Naive B cell (primary cell): ENCODE data around the gene KCNJ4. TPM values are rescaled to one million over a fixed set of nuclear protein-coding genes. Genes with fewer than 3 reads are reported as not detected.
A peak's percentile ranks its signal among the peaks of the same experiment; 100 is the strongest.

Experiments used
- ATAC-seq, 2 donors: fragments of 150-1000 bp; cut with Tn5 transposase; 2 replicates each; pipeline ENCODE4 v1.10.0; 2021; ENCODE audit warnings: low read depth in 2 of 2, mild to moderate bottlenecking in 2 of 2, moderate library complexity in 2 of 2
- DNase-seq: peaks from one replicate; pipeline ENCODE4 v3.0.0; 2022
- H3K27ac Mint-ChIP-seq, 6 donors: one replicate each; pipeline ENCODE4 v1.8.0; 2020 to 2022; ENCODE audit warnings: mild to moderate bottlenecking in 6 of 6, mixed read lengths in 6 of 6, moderate library complexity in 5 of 6, inconsistent platforms in 2 of 6
- H3K27me3 Mint-ChIP-seq, 3 donors: one replicate each; pipeline ENCODE4 v1.8.0; 2021 to 2022; ENCODE audit warnings: mixed read lengths in 3 of 3, mild to moderate bottlenecking in 1 of 3
- H3K36me3 Mint-ChIP-seq, 2 donors: one replicate each; pipeline ENCODE4 v1.8.0; 2020 to 2022; ENCODE audit warnings: mixed read lengths in 2 of 2, inconsistent platforms in 1 of 2, mild to moderate bottlenecking in 1 of 2
- H3K4me1 Mint-ChIP-seq, 3 donors: one replicate each; pipeline ENCODE4 v1.8.0; 2020 to 2022; ENCODE audit warnings: mixed read lengths in 3 of 3, inconsistent platforms in 1 of 3, mild to moderate bottlenecking in 1 of 3, moderate library complexity in 1 of 3
- H3K4me3 Mint-ChIP-seq, 8 donors: one replicate each; pipeline ENCODE4 v1.8.0; 2020 to 2022; ENCODE audit warnings: mild to moderate bottlenecking in 8 of 8, mixed read lengths in 8 of 8, moderate library complexity in 8 of 8, inconsistent platforms in 2 of 8
- H3K9me3 Mint-ChIP-seq, 7 donors: one replicate each; pipeline ENCODE4 v1.8.0; 2020 to 2022; ENCODE audit warnings: mixed read lengths in 7 of 7, mild to moderate bottlenecking in 5 of 7, inconsistent platforms in 2 of 7, moderate library complexity in 1 of 7
- polyA plus RNA-seq, 6 donors: library from polyadenylated mRNA; unstranded; fragments of 300-500 nt; fragmentation: Illumina TruSeq; gene quantifications; one replicate each; pipeline ENCODE4 v1.2.3, GENCODE V29; 2021; ENCODE audit warnings: low read depth in 6 of 6

Gene KCNJ4
- polyA plus RNA-seq, 6 donors from 2014 or later, result not detected

GRCh38 chr22:38455530-38456271 is 702 bp upstream of the KCNJ4 start:
- Mint-ChIP-seq H3K4me1 (peaks cover 15 to 23% (median 21%) of the 10 kb centered on the region in 3 donors), H3K9me3 (no peaks in the 10 kb centered on the region), H3K36me3 (peaks cover 0 to 10% of the 10 kb centered on the region in 2 donors), H3K27ac (peak overlapping the region in 1 of 6 donors; percentile 61), H3K27me3 (peaks cover 58 to 84% (median 81%) of the 10 kb centered on the region in 3 donors), H3K4me3 (peak overlapping the region; percentile 20 to 89 (median 78))
- ATAC-seq (no peak), DNase-seq (no peak)

GRCh38 chr22:38454353-38455075 is 485 bp downstream of the KCNJ4 start:
- Mint-ChIP-seq H3K36me3 (peaks cover 0 to 10% of the 10 kb centered on the region in 2 donors), H3K27me3 (peaks cover 63 to 88% (median 86%) of the 10 kb centered on the region in 3 donors), H3K4me1 (peaks cover 15 to 20% (median 18%) of the 10 kb centered on the region in 3 donors), H3K27ac (peak overlapping the region in 5 of 6 donors; percentile 11 to 88 (median 85)), H3K4me3 (peak overlapping the region; percentile 67 to 93 (median 86)), H3K9me3 (peaks cover 0 to 2% (median 0%) of the 10 kb centered on the region in 7 donors)
- peak; percentile 38 for DNase-seq
- ATAC-seq, result peak; percentile 66 to 72

DNA sequence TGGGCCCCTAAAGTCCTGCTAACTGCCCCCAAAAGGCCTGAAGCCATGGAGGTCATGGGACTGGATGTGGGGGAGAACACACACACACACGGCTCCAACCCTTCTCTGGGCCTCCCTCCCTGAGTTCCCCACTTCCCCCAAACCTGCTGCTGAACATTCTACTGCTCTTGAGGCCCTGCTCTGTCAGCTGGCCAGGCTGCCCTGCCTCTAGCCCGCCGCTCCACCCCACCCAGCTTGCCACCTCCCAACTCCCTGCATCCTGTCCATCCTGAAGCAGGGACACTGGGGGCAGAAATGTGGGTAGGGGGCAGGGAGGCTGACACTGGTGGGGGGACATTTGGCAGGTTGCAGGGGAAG is 1.0 kb downstream of the KCNJ4 start:
- Mint-ChIP-seq H3K4me3 (peak overlapping the region in 7 of 8 donors; percentile 36 to 93 (median 80)), H3K4me1 (peaks cover 15 to 20% (median 18%) of the 10 kb centered on the region in 3 donors), H3K36me3 (peaks cover 0 to 10% of the 10 kb centered on the region in 2 donors), H3K27ac (peak overlapping the region in 2 of 6 donors; percentile 79 to 85), H3K9me3 (peaks cover 0 to 2% (median 0%) of the 10 kb centered on the region in 7 donors), H3K27me3 (peaks cover 59 to 86% (median 83%) of the 10 kb centered on the region in 3 donors)
- no peak for DNase-seq
- ATAC-seq, result no peak

DNA sequence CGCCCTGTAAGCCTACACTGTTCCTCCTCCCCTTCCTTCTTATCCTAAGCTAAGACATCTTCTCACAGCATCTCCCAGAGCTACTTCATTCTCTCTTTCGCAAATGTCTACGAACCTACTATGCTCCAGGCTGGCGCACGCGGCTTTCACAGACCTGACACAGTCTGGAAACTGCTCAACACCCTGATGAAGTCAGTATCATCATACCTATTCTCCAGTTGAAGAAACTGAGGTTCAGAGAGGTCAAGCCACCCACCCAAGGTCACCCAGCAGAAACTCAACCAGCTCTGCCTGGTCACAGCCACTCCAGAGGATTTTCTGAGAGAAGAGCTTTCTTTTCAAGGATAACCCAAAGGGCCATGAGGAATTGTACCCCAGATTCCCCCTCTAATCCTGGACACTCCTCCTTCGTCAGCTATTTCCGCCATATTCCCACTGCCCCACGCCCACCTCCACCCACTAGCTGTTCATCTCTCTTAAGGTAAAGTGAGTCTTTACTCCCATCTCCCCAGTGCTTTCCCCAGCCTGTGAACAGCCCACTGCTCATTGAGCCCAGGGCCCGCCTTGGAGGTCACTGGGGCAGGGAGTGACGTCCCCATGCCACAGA is 1.8 kb downstream of the KCNJ4 start:
- H3K9me3 Mint-ChIP-seq, result peaks cover 0 to 2% (median 0%) of the 10 kb centered on the region in 7 donors
- peaks cover 53 to 86% (median 75%) of the 10 kb centered on the region in 3 donors for H3K27me3 Mint-ChIP-seq
- H3K27ac Mint-ChIP-seq, result no peak overlapping the region
- ATAC-seq, result no peak
- peaks cover 15 to 20% (median 18%) of the 10 kb centered on the region in 3 donors for H3K4me1 Mint-ChIP-seq
- peaks cover 0 to 10% of the 10 kb centered on the region in 2 donors for H3K36me3 Mint-ChIP-seq
- DNase-seq, result no peak
- peak overlapping the region in 4 of 8 donors; percentile 35 to 88 (median 53) for H3K4me3 Mint-ChIP-seq

DNA sequence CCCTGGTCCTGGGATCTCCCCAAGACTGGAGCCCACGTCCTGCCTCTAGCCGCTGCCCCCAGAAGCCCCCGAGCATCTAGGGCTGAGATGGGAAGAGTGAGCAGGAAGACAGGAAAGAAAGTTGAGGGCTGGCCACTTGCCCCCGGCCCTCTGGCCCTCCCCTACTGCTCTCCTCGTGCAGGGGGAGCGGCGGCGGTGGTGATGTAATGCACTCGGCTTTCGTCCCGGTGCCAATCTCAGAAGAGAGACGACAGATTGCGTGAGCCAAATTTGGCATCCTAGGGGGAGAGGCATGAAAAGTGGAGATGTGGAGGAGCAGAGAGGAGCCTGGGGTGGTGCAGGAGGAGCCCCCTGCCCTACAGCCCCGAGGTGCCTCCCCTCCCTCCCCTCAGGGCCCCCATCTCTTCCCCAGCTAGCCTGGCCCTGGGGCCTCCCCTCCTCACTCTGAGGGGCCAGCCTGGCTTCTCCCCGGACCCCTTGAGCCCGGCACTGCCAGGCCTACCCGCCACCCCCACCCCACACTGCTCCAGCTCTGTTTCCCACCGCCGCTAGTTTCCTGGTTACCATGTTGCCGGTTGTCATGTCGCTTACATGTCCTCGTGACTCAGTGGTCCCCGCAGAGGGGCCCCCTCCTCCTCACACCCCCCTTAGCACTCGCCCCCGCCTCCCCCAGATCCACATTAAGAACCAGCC is 2.5 kb downstream of the KCNJ4 start:
- Mint-ChIP-seq H3K27ac (peak overlapping the region in 1 of 6 donors; percentile 60), H3K4me1 (peaks cover 10 to 20% (median 18%) of the 10 kb centered on the region in 3 donors), H3K9me3 (peaks cover 0 to 2% (median 0%) of the 10 kb centered on the region in 7 donors), H3K36me3 (peaks cover 0 to 10% of the 10 kb centered on the region in 2 donors), H3K4me3 (peak overlapping the region in 4 of 8 donors; percentile 4 to 82 (median 58)), H3K27me3 (peaks cover 47 to 84% (median 68%) of the 10 kb centered on the region in 3 donors)
- DNase-seq, result no peak
- ATAC-seq, result no peak

DNA sequence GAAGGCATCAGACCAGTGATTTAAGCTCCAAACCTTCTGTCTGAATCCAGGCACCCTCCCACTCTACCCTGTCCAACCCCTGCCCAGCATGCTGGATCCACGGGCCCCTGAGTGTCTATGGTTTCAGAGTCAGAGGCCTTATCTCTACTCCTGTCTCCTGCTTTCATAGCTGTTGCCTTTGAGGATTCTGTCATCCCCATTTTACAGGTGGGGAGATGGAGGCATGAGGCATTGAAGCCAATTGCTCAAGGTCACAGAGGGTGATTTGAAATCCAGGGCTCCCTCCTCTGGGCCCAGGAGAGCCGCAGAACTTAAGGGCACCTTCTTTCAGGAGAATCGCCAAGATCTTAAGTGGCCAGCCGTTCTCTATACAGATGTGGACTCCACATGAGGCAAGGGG is 3.1 kb downstream of the KCNJ4 start:
- peaks cover 40 to 83% (median 61%) of the 10 kb centered on the region in 3 donors for H3K27me3 Mint-ChIP-seq
- no peak overlapping the region for H3K4me3 Mint-ChIP-seq
- DNase-seq (no peak), ATAC-seq (no peak)
- H3K36me3 Mint-ChIP-seq, result peaks cover 0 to 10% of the 10 kb centered on the region in 2 donors
- H3K27ac Mint-ChIP-seq, result no peak overlapping the region
- H3K9me3 Mint-ChIP-seq, result peaks cover 0 to 2% (median 0%) of the 10 kb centered on the region in 7 donors
- H3K4me1 Mint-ChIP-seq, result peaks cover 9 to 15% (median 14%) of the 10 kb centered on the region in 3 donors

- Mint-ChIP-seq H3K4me1 (peaks cover 9 to 11% (median 10%) of the 10 kb centered on the region in 3 donors), H3K27ac (peak overlapping the region in 1 of 6 donors; percentile 34), H3K27me3 (peaks cover 36 to 83% (median 57%) of the 10 kb centered on the region in 3 donors), H3K4me3 (no peak overlapping the region), H3K36me3 (peaks cover 0 to 10% of the 10 kb centered on the region in 2 donors), H3K9me3 (peaks cover 0 to 2% (median 0%) of the 10 kb centered on the region in 7 donors)
- DNase-seq (no peak), ATAC-seq (no peak)
These were observed 3.6 kb downstream of the KCNJ4 start for GRCh38 chr22:38451404-38451803.

- Mint-ChIP-seq H3K4me1 (peaks cover 8 to 9% (median 9%) of the 10 kb centered on the region in 3 donors), H3K27ac (peak overlapping the region in 1 of 6 donors; percentile 41), H3K9me3 (peaks cover 0 to 2% (median 0%) of the 10 kb centered on the region in 7 donors)
These were observed 4.7 kb downstream of the KCNJ4 start for GRCh38 chr22:38450234-38450797.

DNA sequence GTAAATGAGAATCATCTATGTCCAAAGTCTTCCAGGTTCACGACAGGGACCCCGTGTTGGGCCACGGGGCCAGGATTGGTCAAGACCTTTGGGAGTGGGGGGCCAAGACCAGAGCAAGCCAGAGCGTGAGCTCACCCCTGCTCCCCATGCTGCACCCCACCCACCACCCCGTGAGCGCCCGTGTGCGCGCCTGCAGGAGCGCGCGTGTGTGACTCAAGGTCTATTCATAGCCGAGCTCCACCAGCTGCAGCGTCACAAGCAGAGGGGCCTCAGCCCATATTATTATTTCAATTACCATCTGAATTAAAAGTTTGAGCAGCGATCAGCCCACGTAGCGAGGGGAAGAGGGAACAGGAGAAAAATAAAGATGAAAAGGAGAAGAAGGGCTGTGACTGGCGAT is 5.2 kb downstream of the KCNJ4 start:
- Mint-ChIP-seq H3K4me3 (no peak overlapping the region), H3K36me3 (peaks cover 0 to 10% of the 10 kb centered on the region in 2 donors), H3K4me1 (peaks cover 8 to 9% (median 9%) of the 10 kb centered on the region in 3 donors), H3K27me3 (peaks cover 37 to 91% (median 59%) of the 10 kb centered on the region in 3 donors), H3K27ac (peak overlapping the region in 1 of 6 donors; percentile 49), H3K9me3 (peaks cover 0 to 2% (median 0%) of the 10 kb centered on the region in 7 donors)
- ATAC-seq, result no peak
- no peak for DNase-seq

More at GRCh38 chr22:38450234-38450797, 4.7 kb downstream of the KCNJ4 start:
- Mint-ChIP-seq H3K4me3 (peak overlapping the region in 1 of 8 donors; percentile 6), H3K27me3 (peaks cover 33 to 86% (median 53%) of the 10 kb centered on the region in 3 donors), H3K36me3 (peaks cover 0 to 10% of the 10 kb centered on the region in 2 donors)
- ATAC-seq, result no peak
- DNase-seq, result no peak

DNA sequence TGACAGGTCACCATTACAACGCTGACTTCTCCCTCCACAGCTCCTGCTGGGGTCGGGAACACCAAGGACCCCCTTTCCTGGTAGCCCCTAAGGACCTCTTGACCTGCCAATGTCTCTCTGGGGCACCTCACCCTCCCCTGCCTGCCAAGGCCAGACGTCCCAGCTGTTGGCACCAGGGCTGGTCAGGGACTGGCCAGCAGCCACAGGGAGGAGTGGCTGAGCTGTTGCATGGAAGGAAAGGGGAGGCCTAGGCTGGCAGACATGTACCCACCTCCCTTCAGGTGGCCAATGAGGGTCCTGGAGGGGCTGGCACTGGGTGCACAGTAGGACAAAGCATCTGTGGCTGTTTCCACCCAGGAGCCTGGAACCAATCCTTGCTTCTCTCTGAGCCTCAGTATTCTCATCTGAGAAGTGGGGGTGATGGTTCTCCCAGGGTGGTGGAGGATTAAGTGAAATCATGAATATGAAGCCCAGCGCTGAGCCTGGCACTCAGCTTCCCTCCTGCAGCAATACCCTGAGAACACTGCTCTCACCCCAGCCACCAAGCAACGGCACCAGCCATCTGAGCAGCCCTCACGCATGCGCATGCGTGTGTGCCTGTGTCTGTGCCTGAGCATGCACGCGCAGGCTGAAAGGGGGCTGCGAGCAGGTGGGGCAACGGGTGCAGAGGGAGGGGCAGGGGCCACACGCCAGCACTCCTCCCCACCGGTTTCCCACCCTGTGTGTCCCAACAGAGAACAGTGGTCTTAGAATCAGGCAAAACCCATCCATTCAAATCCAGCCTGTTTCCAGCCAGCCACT is 5.9 kb downstream of the KCNJ4 start:
- Mint-ChIP-seq H3K9me3 (peaks cover 0 to 2% (median 0%) of the 10 kb centered on the region in 7 donors), H3K27me3 (peaks cover 37 to 91% (median 59%) of the 10 kb centered on the region in 3 donors), H3K4me3 (no peak overlapping the region), H3K27ac (no peak overlapping the region), H3K4me1 (peaks cover 4% of the 10 kb centered on the region in 3 donors), H3K36me3 (peaks cover 0 to 6% of the 10 kb centered on the region in 2 donors)
- no peak for ATAC-seq
- no peak for DNase-seq

DNA sequence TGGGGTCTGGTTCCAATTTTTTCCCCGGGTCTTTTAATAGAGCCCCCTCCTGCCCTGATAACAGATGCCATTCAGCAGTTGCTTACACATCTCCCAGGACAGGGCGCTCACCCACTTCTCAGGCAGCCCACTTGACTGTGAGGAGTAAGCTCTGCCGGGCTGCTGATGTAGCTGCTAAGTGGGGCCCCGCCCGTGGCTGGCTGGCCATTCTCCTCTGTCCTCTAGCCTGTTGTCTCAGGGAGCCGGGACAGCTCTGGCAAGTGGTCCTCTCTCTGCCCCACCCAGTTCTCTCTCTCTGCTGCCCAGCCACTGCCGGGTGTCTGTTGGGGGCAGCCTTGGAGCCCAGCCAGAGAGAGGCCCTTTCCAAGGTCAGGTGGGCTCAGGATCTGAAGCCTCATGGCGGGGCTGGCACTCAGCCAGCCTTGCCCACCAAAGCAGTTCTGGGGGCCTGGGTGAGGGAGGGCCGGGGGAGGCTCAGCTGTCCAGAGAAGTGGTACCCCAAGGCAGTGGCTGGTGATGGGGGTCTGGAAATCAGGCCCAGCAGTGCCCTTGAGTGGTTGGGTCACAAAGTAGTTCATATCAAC is 8.9 kb downstream of the KCNJ4 start:
- Mint-ChIP-seq H3K27me3 (peaks cover 28 to 77% (median 42%) of the 10 kb centered on the region in 3 donors), H3K4me1 (peaks cover 0 to 5% (median 0%) of the 10 kb centered on the region in 3 donors), H3K9me3 (peaks cover 0 to 2% (median 0%) of the 10 kb centered on the region in 7 donors), H3K36me3 (no peaks in the 10 kb centered on the region), H3K4me3 (no peak overlapping the region), H3K27ac (no peak overlapping the region)
- DNase-seq (no peak), ATAC-seq (no peak)
